ENCODE results near the gene NPAS3.

DNA sequence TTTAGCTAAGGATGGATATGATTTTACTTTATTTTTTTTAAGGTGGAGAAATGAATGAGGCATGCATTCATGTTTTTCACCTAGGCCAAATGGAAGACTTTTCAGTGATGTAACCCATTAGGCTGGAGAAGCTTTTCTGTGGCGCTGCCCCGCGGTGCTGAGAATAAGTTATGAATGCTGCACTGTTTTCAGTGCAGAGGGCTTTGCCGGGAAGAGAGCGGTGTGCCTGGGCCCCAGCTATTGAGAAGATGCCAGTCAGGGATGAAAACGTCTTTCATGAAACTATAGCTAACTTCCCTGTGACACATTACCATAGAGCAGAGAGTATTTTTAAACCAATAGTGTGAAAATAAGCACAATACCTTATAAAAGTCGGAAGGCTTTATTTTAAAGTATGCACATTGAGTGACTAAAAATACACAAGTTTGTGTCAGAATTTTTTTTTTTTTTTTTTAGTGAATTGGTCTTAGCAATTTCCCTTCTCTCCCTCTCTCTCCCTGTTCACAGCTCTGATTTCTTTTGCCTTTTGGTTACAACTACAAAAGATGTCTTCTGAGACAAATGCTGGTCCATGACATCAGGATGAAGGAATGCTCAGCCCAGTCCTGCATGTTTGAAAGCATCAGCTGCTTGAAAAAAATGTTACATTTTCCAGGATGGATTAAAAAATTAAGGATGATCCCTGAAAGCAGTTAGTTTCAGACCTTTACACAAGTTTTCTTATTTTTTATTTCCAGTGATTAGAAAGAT lies 48.3 kb downstream of the NPAS3 start:
- TF ChIP-seq KLF16 (CRISPR knock-in tag; IDR thresholded peaks at IDR 0.05) (no peak), ZFP82 (CRISPR knock-in tag; IDR thresholded peaks at IDR 0.05; ENCODE audit: borderline replicate concordance) (no peak), POLR2A (IDR thresholded peaks at IDR 0.05; ENCODE audit: insufficient read depth in 1 of 2, low read depth in 2 of 2, low read length in 2 of 2) (no peak), NFE2L2 (IDR thresholded peaks at IDR 0.05; ENCODE audit: low read length) (no peak), RAD21 (CRISPR knock-in tag; IDR thresholded peaks at IDR 0.05) (no peak)

Data from HepG2 (cell line).